HG03103 (cell line): Measurements from ENCODE around the gene ARHGAP26.

Experiments
- ATAC-seq: cut with Tn5 transposase; IDR thresholded peaks from one replicate; pipeline ENCODE4 v1.9.1; 2021; ENCODE audit warnings: low read depth; ENCODE audit not compliant: unreplicated experiment

ARHGAP26 gene

GRCh38 chr5:143205386-143205785, 435.2 kb downstream of the ARHGAP26 start:
- ATAC-seq, result no peak

GRCh38 chr5:143205883-143206195, 435.7 kb downstream of the ARHGAP26 start:
- ATAC-seq, result no peak

- ATAC-seq, result peak; percentile 42
Measured at GRCh38 chr5:143206196-143207053, 436.2 kb downstream of the ARHGAP26 start.

GRCh38 chr5:143207058-143207457, 436.9 kb downstream of the ARHGAP26 start:
- ATAC-seq, result no peak

- ATAC-seq, result no peak
Measured at GRCh38 chr5:143207563-143208364, 437.6 kb downstream of the ARHGAP26 start.

- ATAC-seq, result no peak
Measured at GRCh38 chr5:143208365-143208641, 438.1 kb downstream of the ARHGAP26 start.

GRCh38 chr5:143208781-143209510, 438.8 kb downstream of the ARHGAP26 start:
- ATAC-seq, result no peak

GRCh38 chr5:143209881-143210395, 439.8 kb downstream of the ARHGAP26 start:
- no peak for ATAC-seq

GRCh38 chr5:143210576-143210975, 440.4 kb downstream of the ARHGAP26 start:
- no peak for ATAC-seq

- no peak for ATAC-seq
Measured at GRCh38 chr5:143212261-143212660, 442.1 kb downstream of the ARHGAP26 start.

- ATAC-seq, result no peak
Measured at GRCh38 chr5:143213231-143213850, 443.2 kb downstream of the ARHGAP26 start.

- ATAC-seq, result peak; percentile 51
Measured at GRCh38 chr5:143213851-143214363, 443.7 kb downstream of the ARHGAP26 start.

- ATAC-seq, result no peak
Measured at GRCh38 chr5:143214458-143214857, 444.3 kb downstream of the ARHGAP26 start.

GRCh38 chr5:143214890-143215289, 444.7 kb downstream of the ARHGAP26 start:
- ATAC-seq, result no peak

- no peak for ATAC-seq
Measured at GRCh38 chr5:143215690-143216089, 445.5 kb downstream of the ARHGAP26 start.

- no peak for ATAC-seq
Measured at GRCh38 chr5:143216211-143216610, 446.0 kb downstream of the ARHGAP26 start.

GRCh38 chr5:143217065-143217803, 447.1 kb downstream of the ARHGAP26 start:
- no peak for ATAC-seq

- ATAC-seq, result peak; percentile 27
Measured at GRCh38 chr5:143217804-143218160, 447.6 kb downstream of the ARHGAP26 start.

- ATAC-seq, result no peak
Measured at GRCh38 chr5:143218517-143219170, 448.5 kb downstream of the ARHGAP26 start.
